Activated CD8-positive, alpha-beta T cell treated with anti-CD3 and anti-CD28 coated beads for 36 hours (primary cell): ENCODE data around the gene GH1. TPM values are rescaled to one million over a fixed set of nuclear protein-coding genes. Genes with fewer than 3 reads are reported as not detected.
"Not testable (repeated sequence)": the region's sequence is repeated elsewhere in the genome, so short reads cannot be mapped to it uniquely, and the experiment has no call there.

Source experiments
- ATAC-seq: fragments of 200-7000 bp; cut with Tn5 transposase; one replicate; pipeline ENCODE4 v1.10.0; 2021; ENCODE audit warnings: mild to moderate bottlenecking, moderate library complexity
- CTCF ChIA-PET: fragments of 350-600 bp; sonication (Branson Sonifier 250); formaldehyde crosslinking; loops from one replicate; lab custom pipeline; 2021; ENCODE audit warnings: antibody characterized with exemption; lab: Charles Lee
- POLR2A ChIA-PET: fragments of 350-600 bp; sonication (Branson Sonifier 250); formaldehyde crosslinking; loops from one replicate; lab custom pipeline; 2021; ENCODE audit warnings: antibody characterized with exemption; lab: Charles Lee
- DNase-seq: peaks from one replicate; pipeline ENCODE4 v3.0.0-alpha.2; 2020
- H3K27ac Mint-ChIP-seq: one replicate; pipeline ENCODE4 v1.8.0; 2021; ENCODE audit warnings: mild to moderate bottlenecking, mixed read lengths
- H3K27me3 Mint-ChIP-seq: one replicate; pipeline ENCODE4 v1.8.0; 2021; ENCODE audit warnings: mixed read lengths
- H3K36me3 Mint-ChIP-seq: one replicate; pipeline ENCODE4 v1.8.0; 2021; ENCODE audit warnings: low read depth, mixed read lengths
- H3K4me1 Mint-ChIP-seq: one replicate; pipeline ENCODE4 v1.8.0; 2021; ENCODE audit warnings: low read depth, mixed read lengths
- H3K4me3 Mint-ChIP-seq: one replicate; pipeline ENCODE4 v1.8.0; 2021; ENCODE audit warnings: mild to moderate bottlenecking, moderate library complexity, mixed read lengths
- H3K9me3 Mint-ChIP-seq: one replicate; pipeline ENCODE4 v1.8.0; 2021; ENCODE audit warnings: mixed read lengths
- intact Hi-C: fragments of 100-400 bp; cut with micrococcal nuclease; formaldehyde crosslinking; loops from one replicate; pipeline ENCODE4 v1.10.0; 2022
- total RNA-seq, 2 experiments: library from RNA; stranded (reverse); gene quantifications; one replicate each; pipeline ENCODE4 v1.2.3, GENCODE V29; 2021

Gene GH1
- total RNA-seq, 2 experiments from 2014 or later: not detected

GRCh38 chr17:63874061-63874626 is 44.5 kb downstream of the GH1 start:
- CTCF ChIA-PET: interaction anchor here (0.7 to 1.4 kb wide), 3 partner anchors 14 to 16 kb away, joined by 3 read pairs; no protein-coding TSS in a partner anchor

GRCh38 chr17:63873577-63873976 is 45.1 kb downstream of the GH1 start, which contains the start of gene CSH2:
Gene CSH2, minus strand, starts transcription at chr17:63873677. Its CDS starts 63 bp downstream, at chr17:63873614.
- DNase-seq, ATAC-seq, H3K36me3 Mint-ChIP-seq, H3K9me3 Mint-ChIP-seq, H3K27ac Mint-ChIP-seq, H3K4me1 Mint-ChIP-seq, H3K4me3 Mint-ChIP-seq, H3K27me3 Mint-ChIP-seq, POLR2A ChIA-PET, intact Hi-C loops: not testable (repeated sequence)
- CTCF ChIA-PET: interaction anchor here (1.4 kb wide), 1 partner anchor 15 kb away, joined by 3 read pairs; no protein-coding TSS in a partner anchor

More at GRCh38 chr17:63874061-63874626, 44.5 kb downstream of the GH1 start:
- POLR2A ChIA-PET, DNase-seq, H3K4me1 Mint-ChIP-seq, H3K36me3 Mint-ChIP-seq, H3K27me3 Mint-ChIP-seq, H3K27ac Mint-ChIP-seq, H3K4me3 Mint-ChIP-seq, intact Hi-C loops, H3K9me3 Mint-ChIP-seq: not testable (repeated sequence)
- peak; percentile 58 for ATAC-seq

DNA sequence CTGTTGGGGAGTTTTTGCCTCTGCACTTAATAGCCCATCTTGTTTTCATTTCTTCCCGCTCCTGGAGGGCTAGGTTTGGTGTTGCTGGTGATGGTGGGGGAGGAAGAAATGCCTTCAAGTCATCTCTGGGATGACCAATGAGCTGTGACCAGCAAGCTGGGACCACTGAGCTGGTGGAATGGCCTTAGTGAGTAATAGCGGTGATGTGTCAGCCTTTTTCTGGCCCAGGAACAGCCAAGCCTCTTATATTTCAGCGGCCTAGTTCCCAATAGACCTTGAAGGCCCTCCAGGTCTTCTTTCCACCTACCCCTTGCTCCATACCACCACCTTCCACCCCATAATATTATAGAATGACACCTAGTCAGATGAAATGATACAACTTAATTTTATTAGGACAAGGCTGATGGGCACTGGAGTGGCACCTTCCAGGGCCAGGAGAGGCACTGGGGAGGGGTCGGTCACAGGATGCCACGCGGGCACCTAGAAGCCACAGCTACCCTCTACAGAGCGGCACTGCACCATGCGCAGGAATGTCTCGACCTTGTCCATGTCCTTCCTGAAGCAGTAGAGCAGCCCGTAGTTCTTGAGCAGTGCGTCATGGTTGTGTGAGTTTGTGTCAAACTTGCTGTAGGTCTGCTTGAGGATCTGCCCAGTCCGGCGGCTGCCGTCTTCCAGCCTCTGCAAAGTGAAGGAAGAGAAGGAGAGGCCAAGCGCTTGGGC is 46.8 kb downstream of the GH1 start:
- DNase-seq, intact Hi-C loops, H3K27ac Mint-ChIP-seq, ATAC-seq, POLR2A ChIA-PET, H3K36me3 Mint-ChIP-seq, H3K4me1 Mint-ChIP-seq, H3K27me3 Mint-ChIP-seq, CTCF ChIA-PET, H3K4me3 Mint-ChIP-seq, H3K9me3 Mint-ChIP-seq: not testable (repeated sequence)

DNA sequence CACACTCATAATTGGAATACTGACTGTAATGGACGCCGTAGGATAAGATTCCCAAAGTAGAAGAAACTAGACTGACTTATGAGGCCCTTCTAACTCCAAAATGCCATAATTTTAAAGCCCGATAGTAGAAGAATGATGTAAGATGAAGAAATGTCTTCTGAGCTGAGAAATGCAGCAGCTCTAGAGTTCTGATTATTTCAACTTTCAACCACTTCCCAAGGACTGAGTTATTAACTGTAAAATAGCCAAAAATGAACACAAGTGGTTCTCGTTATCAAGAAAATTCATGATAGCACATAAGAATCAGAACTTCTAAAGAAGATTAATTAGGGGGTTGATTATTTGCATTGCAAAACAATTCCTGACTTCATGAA is 48.4 kb downstream of the GH1 start:
- H3K4me1 Mint-ChIP-seq, DNase-seq, H3K9me3 Mint-ChIP-seq, ATAC-seq, intact Hi-C loops, H3K27ac Mint-ChIP-seq, H3K27me3 Mint-ChIP-seq, H3K36me3 Mint-ChIP-seq, H3K4me3 Mint-ChIP-seq: not testable (repeated sequence)
- POLR2A ChIA-PET: interaction anchor here (1.6 kb wide), 1 partner anchor 11 kb away, joined by 4 read pairs; no protein-coding TSS in a partner anchor
- CTCF ChIA-PET: interaction anchor here (1.4 to 1.8 kb wide), 4 partner anchors 11 to 76 kb away, joined by 4 to 8 read pairs (median 4); no protein-coding TSS in a partner anchor

DNA sequence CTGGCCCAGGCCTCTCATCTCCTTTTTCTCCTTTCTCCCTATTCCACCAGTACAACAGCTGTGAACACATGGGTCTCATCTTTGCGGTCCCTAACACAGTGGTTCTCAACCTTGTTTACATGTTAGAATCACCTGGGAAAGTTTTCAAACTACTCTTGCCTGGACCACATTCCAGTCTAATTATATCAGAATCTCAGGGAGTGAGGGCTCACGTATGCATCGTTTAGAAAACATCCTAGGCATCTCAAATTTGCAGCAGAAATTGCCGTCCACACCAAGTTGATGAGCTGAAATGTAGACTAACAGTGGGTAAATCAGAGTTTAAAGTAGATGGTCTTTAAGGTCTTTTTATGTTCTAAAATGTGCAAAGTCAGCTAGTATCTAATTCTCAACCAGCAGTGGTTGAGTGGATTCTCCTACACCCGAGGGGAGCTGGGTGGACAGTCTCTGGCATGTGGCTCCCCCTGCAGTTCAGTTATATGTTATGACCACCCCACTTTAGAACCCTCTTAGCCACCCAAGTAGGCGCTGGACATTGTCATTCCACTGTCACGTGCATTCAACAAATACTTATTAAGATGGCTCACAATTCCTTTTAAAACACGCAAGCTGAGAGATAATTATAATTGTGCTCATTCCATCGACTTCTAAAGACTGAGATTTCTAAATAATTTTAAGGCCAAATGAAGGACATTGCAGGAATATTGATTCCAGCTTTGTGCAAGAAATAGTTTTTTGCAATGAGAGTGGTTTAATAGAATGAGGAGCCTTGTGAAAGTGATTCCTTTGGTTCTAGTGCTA is 48.9 kb downstream of the GH1 start:
- intact Hi-C loops, H3K27ac Mint-ChIP-seq, H3K9me3 Mint-ChIP-seq, H3K4me3 Mint-ChIP-seq, H3K4me1 Mint-ChIP-seq, H3K36me3 Mint-ChIP-seq, H3K27me3 Mint-ChIP-seq, DNase-seq: not testable (repeated sequence)
- ATAC-seq: peak; percentile 48
- CTCF ChIA-PET: interaction anchor here (0.5 to 1.8 kb wide), 10 partner anchors 9 to 77 kb away, joined by 3 to 8 read pairs (median 3); no protein-coding TSS in a partner anchor
- POLR2A ChIA-PET: interaction anchor here (1.6 kb wide), 1 partner anchor 10 kb away, joined by 4 read pairs; no protein-coding TSS in a partner anchor

Other genes starting within 250 kb of the GH1 start
- 100 to 1,000 TPM; 143 to 145 TPM for gene LIMD2, start 218.7 kb downstream of the GH1 start, total RNA-seq
- gene STRADA, start 177.0 kb downstream of the GH1 start, total RNA-seq: 10 to 100 TPM; 44.8 to 48.8 TPM
- gene CCDC47, start 145.2 kb downstream of the GH1 start, total RNA-seq: 10 to 100 TPM; 63.0 to 64.4 TPM
- 10 to 100 TPM; 91.9 to 96.0 TPM for gene DDX42, start 144.7 kb downstream of the GH1 start, total RNA-seq
- 100 to 1,000 TPM; 155 to 157 TPM for gene PSMC5, start 91.4 kb downstream of the GH1 start, total RNA-seq
- gene FTSJ3, start 91.2 kb downstream of the GH1 start, total RNA-seq: 10 to 100 TPM; 58.3 to 60.9 TPM
- gene SMARCD2, start 76.2 kb downstream of the GH1 start, total RNA-seq: 100 to 1,000 TPM in 1 of 2 experiments, 10 to 100 TPM in 1; 99.4 to 103 TPM
- not detected for gene CSH2, start 45.2 kb downstream of the GH1 start, total RNA-seq
- not detected for gene GH2, start 36.9 kb downstream of the GH1 start, total RNA-seq
- gene CSH1, start 22.3 kb downstream of the GH1 start, total RNA-seq: not detected
- not detected for gene CSHL1, start 7.6 kb downstream of the GH1 start, total RNA-seq
- 10 to 100 TPM; 28.4 to 31.6 TPM for gene CD79B, start 13.5 kb upstream of the GH1 start, total RNA-seq
- under 1 TPM; 0.20 to 0.23 TPM for gene SCN4A, start 54.1 kb upstream of the GH1 start, total RNA-seq
- gene PRR29, start 79.5 kb upstream of the GH1 start, total RNA-seq: 1 to 10 TPM in 1 of 2 experiments, under 1 TPM in 1; 0.74 to 2.5 TPM
- gene ICAM2, start 101.8 kb upstream of the GH1 start, total RNA-seq: 10 to 100 TPM; 53.3 to 53.7 TPM
- 10 to 100 TPM; 19.2 to 23.6 TPM for gene ERN1, start 211.3 kb upstream of the GH1 start, total RNA-seq